HFF-Myc (cell line): Measurements from ENCODE around the gene CAMTA1.

ENCODE experiments used
- DNase-seq: peaks from one replicate; pipeline ENCODE4 v3.0.0-alpha.2; 2011; ENCODE audit warnings: low read depth; ENCODE audit errors: extremely low read depth
- H3K4me3 ChIP-seq: replicated peaks from 2 replicates; pipeline ENCODE4 v1.5.1; 2011; ENCODE audit warnings: low read depth, mild to moderate bottlenecking, control low read depth, low read length
- CTCF ChIP-seq: IDR thresholded peaks from 2 replicates; pipeline ENCODE4 v1.5.1; 2012; ENCODE audit warnings: mild to moderate bottlenecking, low read depth, low read length, control low read depth; ENCODE audit errors: missing control alignments

Gene CAMTA1

GRCh38 chr1:7362947-7363346, 577.7 kb downstream of the CAMTA1 start:
- no peak overlapping the region for H3K4me3 ChIP-seq
- TF ChIP-seq CTCF: no peak

GRCh38 chr1:7363450-7363849, 578.2 kb downstream of the CAMTA1 start:
- H3K4me3 ChIP-seq: no peak overlapping the region
- no peak for TF ChIP-seq CTCF
- DNase-seq: no peak

More at GRCh38 chr1:7362947-7363346, 577.7 kb downstream of the CAMTA1 start:
- no peak for DNase-seq

- no peak for TF ChIP-seq CTCF
- H3K4me3 ChIP-seq: no peak overlapping the region
- no peak for DNase-seq
Observed at GRCh38 chr1:7365706-7366105, 580.5 kb downstream of the CAMTA1 start.

GRCh38 chr1:7366286-7366954, 581.2 kb downstream of the CAMTA1 start:
- H3K4me3 ChIP-seq: no peak overlapping the region
- TF ChIP-seq CTCF: no peak
- no peak for DNase-seq

GRCh38 chr1:7366955-7367665, 581.9 kb downstream of the CAMTA1 start:
- TF ChIP-seq CTCF: no peak
- no peak for DNase-seq
- no peak overlapping the region for H3K4me3 ChIP-seq

- DNase-seq: no peak
- no peak for TF ChIP-seq CTCF
Observed at GRCh38 chr1:7369866-7370265, 584.6 kb downstream of the CAMTA1 start.

GRCh38 chr1:7371926-7372325, 586.7 kb downstream of the CAMTA1 start:
- no peak for TF ChIP-seq CTCF
- no peak for DNase-seq
- no peak overlapping the region for H3K4me3 ChIP-seq

More at GRCh38 chr1:7369866-7370265, 584.6 kb downstream of the CAMTA1 start:
- H3K4me3 ChIP-seq: no peak overlapping the region
